ENCODE results near the gene ERAS.

DNA sequence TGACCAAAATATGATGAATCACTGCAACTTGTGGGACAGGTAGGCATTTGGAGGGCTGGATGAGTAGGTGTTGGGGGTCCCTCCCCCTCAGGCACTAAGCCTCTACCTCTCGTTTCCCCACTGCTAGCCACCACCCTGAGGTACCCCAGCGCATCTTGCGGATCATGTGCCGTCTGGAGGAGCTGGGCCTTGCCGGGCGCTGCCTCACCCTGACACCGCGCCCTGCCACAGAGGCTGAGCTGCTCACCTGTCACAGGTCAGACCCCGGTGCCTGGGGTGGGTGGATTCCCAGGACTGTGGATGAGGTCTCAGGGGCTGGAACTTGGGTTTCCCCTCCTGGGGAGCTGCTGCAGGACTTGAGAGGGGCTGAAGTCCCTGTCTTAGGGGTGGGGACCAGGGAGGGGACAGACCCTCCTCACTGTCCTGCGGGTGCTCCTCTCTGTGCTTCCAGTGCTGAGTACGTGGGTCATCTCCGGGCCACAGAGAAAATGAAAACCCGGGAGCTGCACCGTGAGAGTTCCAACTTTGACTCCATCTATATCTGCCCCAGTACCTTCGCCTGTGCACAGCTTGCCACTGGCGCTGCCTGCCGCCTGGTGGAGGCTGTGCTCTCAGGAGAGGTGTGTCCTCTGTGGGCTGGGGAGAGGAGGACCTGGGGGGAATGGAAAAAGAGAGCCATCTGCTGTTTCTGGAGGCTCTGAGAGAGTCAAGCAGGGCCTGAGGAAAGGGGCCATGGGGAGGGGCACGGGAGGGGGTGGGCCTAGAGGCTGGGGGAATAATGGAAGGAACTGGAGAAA is 10.1 kb upstream of the ERAS start:
- TF ChIP-seq EZH2 (IDR thresholded peaks at IDR 0.05; ENCODE audit: borderline replicate concordance, low read depth, low read length, severe bottlenecking) = no peak
- no peak for TF ChIP-seq POLR2A (IDR thresholded peaks at IDR 0.05; ENCODE audit: low read depth, low read length)

All from endothelial cell of umbilical vein (primary cell).